ENCODE measurements around the gene PKHD1.
"Not testable (repeated sequence)": the region's sequence is repeated elsewhere in the genome, so short reads cannot be mapped to it uniquely, and the experiment has no call there.

Gene PKHD1

GRCh38 chr6:51963980-51964379 lies 123.4 kb downstream of the PKHD1 start:
- peak; percentile 31 for TF ChIP-seq FOXP2 (optimal IDR thresholded peaks at IDR 0.05; ENCODE audit: control extremely low read depth, extremely low read length, insufficient read depth)
- peak; percentile 78 for TF ChIP-seq POLR2AphosphoS5 (IDR thresholded peaks at IDR 0.05; ENCODE audit: borderline replicate concordance, low read depth, low read length)
- TF ChIP-seq EZH2 (IDR thresholded peaks at IDR 0.05) = no peak
- Histone ChIP-seq H3K9ac (ENCODE audit: insufficient read length) (peak overlapping the region; percentile 72), H3K4me3 (peak overlapping the region; percentile 32), H3K27ac (peak overlapping the region; percentile 96), H3K36me3 (ENCODE audit: insufficient read depth, low read length) (no peaks in the 10 kb centered on the region; the same call in 1 of the 2 replicates), H3K9me3 (ENCODE audit: low read depth, low read length) (no peaks in the 10 kb centered on the region)
- DNase-seq (ENCODE audit: low read depth, low spot score) = peak; percentile 83

- Histone ChIP-seq H3K9ac (ENCODE audit: insufficient read length) (no peak overlapping the region), H3K36me3 (ENCODE audit: insufficient read depth, low read length) (no peaks in the 10 kb centered on the region; the same call in 1 of the 2 replicates), H3K4me3 (no peak overlapping the region), H3K9me3 (ENCODE audit: low read depth, low read length) (no peaks in the 10 kb centered on the region), H3K27ac (peak overlapping the region; percentile 96)
- DNase-seq (ENCODE audit: low read depth, low spot score) = no peak
- TF ChIP-seq EZH2 (IDR thresholded peaks at IDR 0.05) (no peak), FOXP2 (optimal IDR thresholded peaks at IDR 0.05; ENCODE audit: control extremely low read depth, extremely low read length, insufficient read depth) (no peak), POLR2AphosphoS5 (IDR thresholded peaks at IDR 0.05; ENCODE audit: borderline replicate concordance, low read depth, low read length) (no peak)
Measured at GRCh38 chr6:51962354-51962753, 125.1 kb downstream of the PKHD1 start.

GRCh38 chr6:51960419-51960818 lies 127.0 kb downstream of the PKHD1 start:
- H3K27ac ChIP-seq = peak overlapping the region; percentile 96
- DNase-seq (ENCODE audit: low read depth, low spot score) = no peak
- TF ChIP-seq FOXP2 (optimal IDR thresholded peaks at IDR 0.05; ENCODE audit: control extremely low read depth, extremely low read length, insufficient read depth) (no peak), EZH2 (IDR thresholded peaks at IDR 0.05) (no peak), POLR2AphosphoS5 (IDR thresholded peaks at IDR 0.05; ENCODE audit: borderline replicate concordance, low read depth, low read length) (no peak)
- peak overlapping the region; percentile 66 for H3K9ac ChIP-seq (ENCODE audit: insufficient read length)
- no peaks in the 10 kb centered on the region for H3K9me3 ChIP-seq (ENCODE audit: low read depth, low read length)
- H3K4me3 ChIP-seq = 0 out of 2 replicates have a peak overlapping the region, but pooled peaks have one; percentile 18
- no peaks in the 10 kb centered on the region; the same call in 1 of the 2 replicates for H3K36me3 ChIP-seq (ENCODE audit: insufficient read depth, low read length)

GRCh38 chr6:51959744-51960383 lies 127.5 kb downstream of the PKHD1 start:
- Histone ChIP-seq H3K27ac (peak overlapping the region; percentile 96), H3K9ac (ENCODE audit: insufficient read length) (peak overlapping the region; percentile 66), H3K4me3 (peak overlapping the region; percentile 34), H3K9me3 (ENCODE audit: low read depth, low read length) (no peaks in the 10 kb centered on the region), H3K36me3 (ENCODE audit: insufficient read depth, low read length) (no peaks in the 10 kb centered on the region; the same call in 1 of the 2 replicates)
- peak; percentile 88 for DNase-seq (ENCODE audit: low read depth, low spot score)
- no peak for TF ChIP-seq FOXP2 (optimal IDR thresholded peaks at IDR 0.05; ENCODE audit: control extremely low read depth, extremely low read length, insufficient read depth)

- Histone ChIP-seq H3K9me3 (ENCODE audit: low read depth, low read length) (no peaks in the 10 kb centered on the region), H3K27ac (no peak overlapping the region), H3K36me3 (ENCODE audit: insufficient read depth, low read length) (no peaks in the 10 kb centered on the region; the same call in 1 of the 2 replicates), H3K9ac (ENCODE audit: insufficient read length) (no peak overlapping the region), H3K4me3 (no peak overlapping the region)
- no peak for DNase-seq (ENCODE audit: low read depth, low spot score)
- TF ChIP-seq FOXP2 (optimal IDR thresholded peaks at IDR 0.05; ENCODE audit: control extremely low read depth, extremely low read length, insufficient read depth) (no peak), EZH2 (IDR thresholded peaks at IDR 0.05) (no peak), POLR2AphosphoS5 (IDR thresholded peaks at IDR 0.05; ENCODE audit: borderline replicate concordance, low read depth, low read length) (no peak)
Measured at GRCh38 chr6:51954681-51955080, 132.7 kb downstream of the PKHD1 start.

- no peak for TF ChIP-seq POLR2AphosphoS5 (IDR thresholded peaks at IDR 0.05; ENCODE audit: borderline replicate concordance, low read depth, low read length)
- no peak for TF ChIP-seq EZH2 (IDR thresholded peaks at IDR 0.05)
- no peak for TF ChIP-seq FOXP2 (optimal IDR thresholded peaks at IDR 0.05; ENCODE audit: control extremely low read depth, extremely low read length, insufficient read depth)
- H3K9ac ChIP-seq (ENCODE audit: insufficient read length) = no peak overlapping the region
- no peak for DNase-seq (ENCODE audit: low read depth, low spot score)
- H3K27ac ChIP-seq = no peak overlapping the region
- H3K4me3 ChIP-seq = no peak overlapping the region
- no peaks in the 10 kb centered on the region for H3K9me3 ChIP-seq (ENCODE audit: low read depth, low read length)
- H3K36me3 ChIP-seq (ENCODE audit: insufficient read depth, low read length) = no peaks in the 10 kb centered on the region
Measured at GRCh38 chr6:51953246-51953645, 134.2 kb downstream of the PKHD1 start.

- DNase-seq (ENCODE audit: low read depth, low spot score) = no peak
Measured at GRCh38 chr6:51951924-51952323, 135.5 kb downstream of the PKHD1 start.

GRCh38 chr6:51949526-51949925 lies 137.9 kb downstream of the PKHD1 start:
- no peaks in the 10 kb centered on the region for H3K36me3 ChIP-seq (ENCODE audit: insufficient read depth, low read length)
- TF ChIP-seq EZH2 (IDR thresholded peaks at IDR 0.05) (no peak), POLR2AphosphoS5 (IDR thresholded peaks at IDR 0.05; ENCODE audit: borderline replicate concordance, low read depth, low read length) (no peak), FOXP2 (optimal IDR thresholded peaks at IDR 0.05; ENCODE audit: control extremely low read depth, extremely low read length, insufficient read depth) (no peak)
- DNase-seq (ENCODE audit: low read depth, low spot score) = no peak
- no peak overlapping the region for H3K4me3 ChIP-seq
- H3K9me3 ChIP-seq (ENCODE audit: low read depth, low read length) = no peaks in the 10 kb centered on the region
- H3K27ac ChIP-seq = no peak overlapping the region
- H3K9ac ChIP-seq (ENCODE audit: insufficient read length) = no peak overlapping the region

More at GRCh38 chr6:51951924-51952323, 135.5 kb downstream of the PKHD1 start:
- no peak overlapping the region for H3K9ac ChIP-seq (ENCODE audit: insufficient read length)
- TF ChIP-seq POLR2AphosphoS5 (IDR thresholded peaks at IDR 0.05; ENCODE audit: borderline replicate concordance, low read depth, low read length) = no peak
- TF ChIP-seq FOXP2 (optimal IDR thresholded peaks at IDR 0.05; ENCODE audit: control extremely low read depth, extremely low read length, insufficient read depth) = no peak
- no peak for TF ChIP-seq EZH2 (IDR thresholded peaks at IDR 0.05)
- no peaks in the 10 kb centered on the region for H3K36me3 ChIP-seq (ENCODE audit: insufficient read depth, low read length)
- no peak overlapping the region for H3K27ac ChIP-seq
- no peak overlapping the region for H3K4me3 ChIP-seq
- no peaks in the 10 kb centered on the region for H3K9me3 ChIP-seq (ENCODE audit: low read depth, low read length)

- not testable (repeated sequence) for H3K4me3 ChIP-seq; DNase-seq (ENCODE audit: low read depth, low spot score); H3K9me3 ChIP-seq (ENCODE audit: low read depth, low read length); H3K36me3 ChIP-seq (ENCODE audit: insufficient read depth, low read length); H3K27ac ChIP-seq; H3K9ac ChIP-seq (ENCODE audit: insufficient read length)
Measured at GRCh38 chr6:51939695-51940094, 147.7 kb downstream of the PKHD1 start.

Data from SK-N-MC (cell line).